Kidney capillary endothelial cell (primary cell): ENCODE data around the gene OXTR.

Experiments used
- DNase-seq: peaks from one replicate; pipeline ENCODE4 v3.0.0-alpha.2; 2018; ENCODE audit warnings: low spot score

The OXTR gene

GRCh38 chr3:8712045-8712907, 57.1 kb downstream of the OXTR start:
- DNase-seq, result no peak

- DNase-seq, result no peak
Measured at GRCh38 chr3:8709801-8710507, 59.5 kb downstream of the OXTR start.

- DNase-seq, result no peak
Measured at GRCh38 chr3:8709287-8709686, 60.1 kb downstream of the OXTR start.

- no peak for DNase-seq
Measured at GRCh38 chr3:8705575-8705974, 63.8 kb downstream of the OXTR start.

- DNase-seq, result no peak
Measured at GRCh38 chr3:8702560-8702959, 66.9 kb downstream of the OXTR start.
